ENCODE data around the gene MAML2. TPM values are rescaled to one million over a fixed set of nuclear protein-coding genes. Genes with fewer than 3 reads are reported as not detected.

Gene MAML2
- total RNA-seq, 1 donor from 2014 or later, result 31.5 TPM

GRCh38 chr11:96338910-96339705 lies 3.9 kb downstream of the MAML2 start:
- Histone ChIP-seq H3K27ac (peak overlapping the region; percentile 85), H3K9me3 (no peaks in the 10 kb centered on the region), H3K4me1 (peaks cover 69% of the 10 kb centered on the region), H3K4me3 (peak overlapping the region; percentile 82), H3K36me3 (no peaks in the 10 kb centered on the region), H3K27me3 (ENCODE audit: low read depth) (no peaks in the 10 kb centered on the region)
- TF ChIP-seq CTCF (IDR thresholded peaks at IDR 0.05), result no peak
- DNase-seq, result peak; percentile 70
- peak; percentile 51 to 66 for ATAC-seq
- intact Hi-C loops (cut with DNase I), result no loop called here

GRCh38 chr11:96337541-96338431 lies 5.2 kb downstream of the MAML2 start:
- peaks cover 81% of the 10 kb centered on the region for H3K4me1 ChIP-seq
- DNase-seq (no peak), ATAC-seq (peak; percentile 22 to 46)
- no peaks in the 10 kb centered on the region for H3K36me3 ChIP-seq
- H3K4me3 ChIP-seq, result peak overlapping the region; percentile 82
- H3K27ac ChIP-seq, result peak overlapping the region; percentile 85
- intact Hi-C loops (cut with DNase I), result no loop called here
- H3K27me3 ChIP-seq (ENCODE audit: low read depth), result no peaks in the 10 kb centered on the region
- no peak for TF ChIP-seq CTCF (IDR thresholded peaks at IDR 0.05)
- no peaks in the 10 kb centered on the region for H3K9me3 ChIP-seq

GRCh38 chr11:96335388-96335787 lies 7.6 kb downstream of the MAML2 start:
- Histone ChIP-seq H3K27ac (no peak overlapping the region), H3K27me3 (ENCODE audit: low read depth) (no peaks in the 10 kb centered on the region), H3K4me3 (no peak overlapping the region), H3K36me3 (no peaks in the 10 kb centered on the region), H3K9me3 (no peaks in the 10 kb centered on the region), H3K4me1 (peaks cover 96% of the 10 kb centered on the region)
- TF ChIP-seq CTCF (IDR thresholded peaks at IDR 0.05), result no peak
- no peak for DNase-seq
- peak; percentile 4 to 27 for ATAC-seq
- intact Hi-C loops (cut with DNase I), result no loop called here

GRCh38 chr11:96334219-96334618 lies 8.8 kb downstream of the MAML2 start:
- Histone ChIP-seq H3K4me3 (no peak overlapping the region), H3K9me3 (no peaks in the 10 kb centered on the region), H3K36me3 (no peaks in the 10 kb centered on the region), H3K27me3 (ENCODE audit: low read depth) (no peaks in the 10 kb centered on the region), H3K27ac (no peak overlapping the region), H3K4me1 (peaks cover 96% of the 10 kb centered on the region)
- DNase-seq (no peak), ATAC-seq (no peak)
- no peak for TF ChIP-seq CTCF (IDR thresholded peaks at IDR 0.05)
- intact Hi-C loops (cut with DNase I), result no loop called here

- intact Hi-C loops (cut with DNase I), result no loop called here
- no peak for DNase-seq
- no peak for TF ChIP-seq CTCF (IDR thresholded peaks at IDR 0.05)
- Histone ChIP-seq H3K36me3 (no peaks in the 10 kb centered on the region), H3K4me1 (peaks cover 96% of the 10 kb centered on the region), H3K9me3 (no peaks in the 10 kb centered on the region), H3K27me3 (ENCODE audit: low read depth) (no peaks in the 10 kb centered on the region), H3K27ac (peak overlapping the region; percentile 66), H3K4me3 (no peak overlapping the region)
- ATAC-seq, result no peak
Measured at GRCh38 chr11:96333191-96333719, 9.7 kb downstream of the MAML2 start.
